K562 (cell line): ENCODE measurements around the gene NFATC2. TPM values are rescaled to one million over a fixed set of nuclear protein-coding genes. Genes with fewer than 3 reads are reported as not detected.

Source experiments
- ADNP ChIP-seq: fragments of 200-800 bp; sonication (Bioruptor generic); IDR thresholded peaks from 2 replicates; pipeline ENCODE4 v1.6.1; 2016; ENCODE audit warnings: missing genetic modification characterization, missing compliant biosample characterization
- IRF2 ChIP-seq: sonication (generic); formaldehyde crosslinking; IDR thresholded peaks from 2 replicates; pipeline ENCODE4 v1.8.1; 2022; ENCODE audit warnings: mild to moderate bottlenecking, missing genetic modification reagents
- RAD21 ChIP-seq, 2 experiments: fragments of 250-450 bp in 1 of 2; fragments of 450-650 bp in 1 of 2; sonication (Bioruptor Pico) in 1 of 2; formaldehyde crosslinking in 1 of 2; IDR thresholded peaks in 1 of 2; conservative IDR thresholded peaks in 1 of 2; 2 replicates each; pipeline versions ENCODE4 v1.4.0 to v1.8.0; 2020 to 2022; ENCODE audit warnings: mild to moderate bottlenecking in 2 of 2, moderate library complexity in 1 of 2
- RBFOX2 ChIP-seq: fragments of 200-400 bp; formaldehyde crosslinking; IDR thresholded peaks from 2 replicates; pipeline ENCODE4 v1.6.1; 2017; ENCODE audit warnings: low read depth, mild to moderate bottlenecking, low read length, moderate library complexity
- ZC3H4 ChIP-seq: sonication (generic); formaldehyde crosslinking; IDR thresholded peaks from 2 replicates; pipeline ENCODE4 v1.9.0; 2021; ENCODE audit warnings: missing genetic modification reagents, borderline replicate concordance
- ZNF445 ChIP-seq: fragments of 250-450 bp; sonication (Bioruptor Pico); IDR thresholded peaks from 2 replicates; pipeline ENCODE4 v1.4.0; 2020; ENCODE audit warnings: low read depth, mild to moderate bottlenecking, moderate library complexity
- ZNF592 ChIP-seq: fragments of 450-650 bp; IDR thresholded peaks from 2 replicates; pipeline ENCODE4 v1.6.1; 2017; ENCODE audit warnings: antibody characterized with exemption, mild to moderate bottlenecking
- polyA plus RNA-seq, 8 experiments: library from polyadenylated mRNA; depleted of rRNA in 4 of 8; stranded (reverse) in 5 of 8; unstranded in 3 of 8; fragments of >200 nt; fragmentation: Nextera tagmentation in 2 of 8; fragmentation: Illumina TruSeq in 1 of 8; extraction: Ambion mirVana in 2 of 8; extraction: Trizol in 1 of 8; gene quantifications; 2 replicates each; pipeline versions ENCODE4 v1.2.1 to v1.2.3, GENCODE V29; 2011 to 2014; ENCODE audit warnings: inconsistent platforms in 1 of 8, missing spikeins in 1 of 8
- total RNA-seq, 7 experiments: library from RNA; depleted of rRNA in 6 of 7; stranded (reverse); fragments of >200 nt in 6 of 7; fragmentation: Illumina TruSeq in 2 of 7; extraction: Trizol in 2 of 7; gene quantifications; 2 replicates each; pipeline versions ENCODE4 v1.2.1 to v1.2.3, GENCODE V29; 2011 to 2021; ENCODE audit warnings: low replicate concordance in 1 of 7

Gene NFATC2
- total and polyA plus RNA-seq, 9 of the 15 experiments (the other 6 are each of a cell fraction or from before 2014, with no cell fraction given) = 1.9 to 11.2 (median 3.0) TPM

GRCh38 chr20:51379601-51380341, 162.7 kb downstream of the NFATC2 start (continued):
- no peak for TF ChIP-seq ZNF445 (CRISPR knock-in tag)
- no peak for TF ChIP-seq RAD21 (CRISPR knock-in tag; conservative IDR thresholded peaks at IDR 0.05 in 1 of 2, IDR thresholded peaks at IDR 0.05 in 1 of 2)
- TF ChIP-seq IRF2 = no peak
- TF ChIP-seq RBFOX2 = 0 out of 2 replicates have a peak, but pooled peaks have one; percentile 20
- no peak for TF ChIP-seq ZC3H4 (CRISPR knock-in tag)
- TF ChIP-seq ADNP (tag) = no peak
- peak; percentile 36; the same call in 1 of the 2 replicates for TF ChIP-seq ZNF592
